IPS DF 4.7 (cell line): ENCODE results near the gene UNC13A.

Experiments used
- DNase-seq: peaks from one replicate; pipeline ENCODE4 v3.0.0-alpha.2; 2013; ENCODE audit warnings: low spot score; ENCODE audit errors: extremely low read depth

The UNC13A gene

GRCh38 chr19:17706750-17707181 lies 18.6 kb upstream of the UNC13A start:
- DNase-seq = no peak

- no peak for DNase-seq
Measured at GRCh38 chr19:17703824-17704463, 15.8 kb upstream of the UNC13A start.

- DNase-seq = no peak
Measured at GRCh38 chr19:17695198-17695597, 7.0 kb upstream of the UNC13A start.

- no peak for DNase-seq
Measured at GRCh38 chr19:17692566-17692965, 4.4 kb upstream of the UNC13A start.

GRCh38 chr19:17688853-17689595 lies 870 bp upstream of the UNC13A start:
- no peak for DNase-seq

GRCh38 chr19:17687141-17687856 lies 855 bp downstream of the UNC13A start:
- no peak for DNase-seq

- DNase-seq = no peak
Measured at GRCh38 chr19:17686592-17687024, 1.5 kb downstream of the UNC13A start.

GRCh38 chr19:17686023-17686521 lies 2.1 kb downstream of the UNC13A start:
- DNase-seq = no peak

- DNase-seq = no peak
Measured at GRCh38 chr19:17685451-17686022, 2.6 kb downstream of the UNC13A start.

- DNase-seq = no peak
Measured at GRCh38 chr19:17684256-17684655, 3.9 kb downstream of the UNC13A start.

- no peak for DNase-seq
Measured at GRCh38 chr19:17683078-17683477, 5.1 kb downstream of the UNC13A start.

- DNase-seq = no peak
Measured at GRCh38 chr19:17682273-17682672, 5.9 kb downstream of the UNC13A start.

GRCh38 chr19:17681505-17682125 lies 6.5 kb downstream of the UNC13A start:
- no peak for DNase-seq

- no peak for DNase-seq
Measured at GRCh38 chr19:17680230-17680722, 7.9 kb downstream of the UNC13A start.

GRCh38 chr19:17679526-17680229 lies 8.5 kb downstream of the UNC13A start:
- DNase-seq = no peak

- no peak for DNase-seq
Measured at GRCh38 chr19:17678836-17679235, 9.3 kb downstream of the UNC13A start.

GRCh38 chr19:17677002-17677401 lies 11.2 kb downstream of the UNC13A start:
- DNase-seq = no peak

GRCh38 chr19:17676295-17676694 lies 11.9 kb downstream of the UNC13A start:
- DNase-seq = no peak

- no peak for DNase-seq
Measured at GRCh38 chr19:17673937-17674799, 14.0 kb downstream of the UNC13A start.

GRCh38 chr19:17671906-17672305 lies 16.2 kb downstream of the UNC13A start:
- DNase-seq = no peak
